ENCODE results near the gene WDR41.

- TF ChIP-seq, protein P1, sequence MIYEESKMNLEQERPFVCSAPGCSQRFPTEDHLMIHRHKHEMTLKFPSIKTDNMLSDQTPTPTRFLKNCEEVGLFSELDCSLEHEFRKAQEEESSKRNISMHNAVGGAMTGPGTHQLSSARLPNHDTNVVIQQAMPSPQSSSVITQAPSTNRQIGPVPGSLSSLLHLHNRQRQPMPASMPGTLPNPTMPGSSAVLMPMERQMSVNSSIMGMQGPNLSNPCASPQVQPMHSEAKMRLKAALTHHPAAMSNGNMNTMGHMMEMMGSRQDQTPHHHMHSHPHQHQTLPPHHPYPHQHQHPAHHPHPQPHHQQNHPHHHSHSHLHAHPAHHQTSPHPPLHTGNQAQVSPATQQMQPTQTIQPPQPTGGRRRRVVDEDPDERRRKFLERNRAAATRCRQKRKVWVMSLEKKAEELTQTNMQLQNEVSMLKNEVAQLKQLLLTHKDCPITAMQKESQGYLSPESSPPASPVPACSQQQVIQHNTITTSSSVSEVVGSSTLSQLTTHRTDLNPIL (CRISPR knock-in tag; IDR thresholded peaks at IDR 0.05; ENCODE audit: low read depth) = no peak
- TF ChIP-seq POU6F1 (CRISPR knock-in tag; IDR thresholded peaks at IDR 0.05; ENCODE audit: borderline replicate concordance, low read depth) (no peak), ARNTL (CRISPR knock-in tag; IDR thresholded peaks at IDR 0.05; ENCODE audit: borderline replicate concordance, low read depth) (no peak), ZFP30 (CRISPR knock-in tag; IDR thresholded peaks at IDR 0.05) (no peak), PPARA (CRISPR knock-in tag; IDR thresholded peaks at IDR 0.05; ENCODE audit: borderline replicate concordance) (no peak), ISL1 (CRISPR knock-in tag; IDR thresholded peaks at IDR 0.05) (no peak), ZNF70 (CRISPR knock-in tag; IDR thresholded peaks at IDR 0.05) (no peak), ZNF565 (CRISPR knock-in tag; conservative IDR thresholded peaks at IDR 0.05; ENCODE audit: low read depth) (no peak), TCF4 (CRISPR knock-in tag; IDR thresholded peaks at IDR 0.05; ENCODE audit: borderline replicate concordance) (no peak), ZC3H10 (CRISPR knock-in tag; IDR thresholded peaks at IDR 0.05) (no peak), ZNF8 (CRISPR knock-in tag; IDR thresholded peaks at IDR 0.05) (no peak), GLIS3 (CRISPR knock-in tag; IDR thresholded peaks at IDR 0.05) (no peak)
- TF ChIP-seq, protein P2, sequence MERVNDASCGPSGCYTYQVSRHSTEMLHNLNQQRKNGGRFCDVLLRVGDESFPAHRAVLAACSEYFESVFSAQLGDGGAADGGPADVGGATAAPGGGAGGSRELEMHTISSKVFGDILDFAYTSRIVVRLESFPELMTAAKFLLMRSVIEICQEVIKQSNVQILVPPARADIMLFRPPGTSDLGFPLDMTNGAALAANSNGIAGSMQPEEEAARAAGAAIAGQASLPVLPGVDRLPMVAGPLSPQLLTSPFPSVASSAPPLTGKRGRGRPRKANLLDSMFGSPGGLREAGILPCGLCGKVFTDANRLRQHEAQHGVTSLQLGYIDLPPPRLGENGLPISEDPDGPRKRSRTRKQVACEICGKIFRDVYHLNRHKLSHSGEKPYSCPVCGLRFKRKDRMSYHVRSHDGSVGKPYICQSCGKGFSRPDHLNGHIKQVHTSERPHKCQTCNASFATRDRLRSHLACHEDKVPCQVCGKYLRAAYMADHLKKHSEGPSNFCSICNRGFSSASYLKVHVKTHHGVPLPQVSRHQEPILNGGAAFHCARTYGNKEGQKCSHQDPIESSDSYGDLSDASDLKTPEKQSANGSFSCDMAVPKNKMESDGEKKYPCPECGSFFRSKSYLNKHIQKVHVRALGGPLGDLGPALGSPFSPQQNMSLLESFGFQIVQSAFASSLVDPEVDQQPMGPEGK (CRISPR knock-in tag; IDR thresholded peaks at IDR 0.05; ENCODE audit: borderline replicate concordance) = no peak
Observed at GRCh38 chr5:77443670-77444069, 48.4 kb downstream of the WDR41 start.

Measured in SK-N-SH treated with all-trans-retinoic acid at 6 μM for 48 hours (cell line).